ENCODE measurements around the gene FCN2. TPM values are rescaled to one million over a fixed set of nuclear protein-coding genes. Genes with fewer than 3 reads are reported as not detected.

The FCN2 gene
- total and polyA plus RNA-seq, 4 donors: 23.6 to 186 (median 121) TPM

GRCh38 chr9:134887219-134887618 lies 6.6 kb downstream of the FCN2 start:
- Histone ChIP-seq H3K27me3 (ENCODE audit: control insufficient read depth in 4 of 4, insufficient read depth in 4 of 4, low read length in 3 of 4) (no peaks in the 10 kb centered on the region), H3K36me3 (ENCODE audit: control insufficient read depth in 4 of 4, insufficient read depth in 3 of 4, low read depth in 1 of 4, low read length in 3 of 4) (no peaks in the 10 kb centered on the region), H3K27ac (ENCODE audit: low read depth in 1 of 2, low read length in 2 of 2) (no peak overlapping the region), H3K9ac (ENCODE audit: low read depth in 1 of 2, low read length in 2 of 2) (no peak overlapping the region), H3K4me3 (ENCODE audit: low read depth in 1 of 3, low read length in 3 of 3) (no peak overlapping the region), H3K9me3 (ENCODE audit: control insufficient read depth in 4 of 4, low read length in 3 of 4) (no peaks in the 10 kb centered on the region), H3K4me1 (ENCODE audit: control insufficient read depth in 4 of 4, insufficient read depth in 4 of 4, low read length in 3 of 4) (no peaks in the 10 kb centered on the region)
- DNase-seq (ENCODE audit: low spot score): no peak
- WGBS: 82% methylated on average over 10 of the region's 10 CpGs
- TF ChIP-seq HNF4A (conservative IDR thresholded peaks at IDR 0.05): no peak
- TF ChIP-seq SP1 (IDR thresholded peaks at IDR 0.05): no peak
- no peak for TF ChIP-seq NR2F2 (IDR thresholded peaks at IDR 0.05)
- no peak for TF ChIP-seq HNF4G (IDR thresholded peaks at IDR 0.05)
- TF ChIP-seq ATF3 (IDR thresholded peaks at IDR 0.05): no peak
- TF ChIP-seq FOXA2 (IDR thresholded peaks at IDR 0.05): no peak
- TF ChIP-seq GABPA (IDR thresholded peaks at IDR 0.05 in 1 of 2, conservative IDR thresholded peaks at IDR 0.05 in 1 of 2): no peak
- TF ChIP-seq FOXA1 (IDR thresholded peaks at IDR 0.05): no peak
- no peak for TF ChIP-seq ZBTB33 (IDR thresholded peaks at IDR 0.05)
- no peak for TF ChIP-seq TAF1 (conservative IDR thresholded peaks at IDR 0.05)
- TF ChIP-seq JUND (IDR thresholded peaks at IDR 0.05): no peak
- TF ChIP-seq RAD21 (IDR thresholded peaks at IDR 0.05): no peak
- TF ChIP-seq EGR1 (IDR thresholded peaks at IDR 0.05; ENCODE audit: low read depth in 2 of 2): no peak
- no peak for TF ChIP-seq REST (IDR thresholded peaks at IDR 0.05)
- no peak for TF ChIP-seq YY1 (IDR thresholded peaks at IDR 0.05)
- TF ChIP-seq MAX (IDR thresholded peaks at IDR 0.05): no peak
- no peak for TF ChIP-seq CTCF (IDR thresholded peaks at IDR 0.05; ENCODE audit: low read depth, low read length, missing input control)

All from liver (tissue), 9 donors.